Measurements from ENCODE around the gene SASH3.
A peak's percentile ranks its signal among the peaks of the same experiment; 100 is the strongest.
"Not testable (repeated sequence)": the region's sequence is repeated elsewhere in the genome, so short reads cannot be mapped to it uniquely, and the experiment has no call there.

Gene SASH3

DNA sequence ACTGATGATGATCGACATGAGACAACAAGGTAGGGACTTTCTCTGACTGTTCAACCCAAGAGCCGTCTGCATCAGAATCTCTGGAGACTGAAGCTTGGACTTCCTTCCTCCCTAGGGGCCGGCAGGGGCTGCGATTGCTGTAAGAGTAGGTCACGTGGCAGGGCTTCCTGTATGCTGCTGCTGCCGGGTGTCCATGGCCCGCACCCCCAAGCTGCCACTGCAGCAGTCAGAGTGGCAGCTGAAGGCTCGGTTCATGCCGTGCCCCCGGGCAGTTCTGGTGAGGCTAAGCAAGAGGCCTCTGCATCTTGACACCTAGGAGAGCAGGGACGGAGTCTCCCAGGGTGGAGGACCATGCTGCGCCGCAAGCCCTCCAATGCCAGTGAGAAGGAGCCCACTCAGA lies at the start of gene SASH3:
TSS of gene SASH3 (plus strand) at position 203 of the 400 bp plus-strand sequence. CDS start at position 352, 149 bp downstream.
- peak within 1 kb of the TSS; percentile 87 for H3K4me3 Mint-ChIP-seq
- H3K27ac Mint-ChIP-seq, result peak within 1 kb of the TSS; percentile 91
- no peaks in the 10 kb centered on the region for H3K9me3 Mint-ChIP-seq
- H3K4me1 Mint-ChIP-seq (ENCODE audit: low read depth), result peaks cover 50% of the 10 kb centered on the region
- peaks cover 46% of the 10 kb centered on the region for H3K36me3 Mint-ChIP-seq (ENCODE audit: low read depth)
- peak; percentile 66 for DNase-seq (ENCODE audit: low spot score)
- no peaks in the 10 kb centered on the region for H3K27me3 Mint-ChIP-seq (ENCODE audit: low read depth)

- H3K9me3 Mint-ChIP-seq, result no peaks in the 10 kb centered on the region
- peaks cover 2% of the 10 kb centered on the region for H3K36me3 Mint-ChIP-seq (ENCODE audit: low read depth)
- DNase-seq (ENCODE audit: low spot score), result no peak
- H3K4me1 Mint-ChIP-seq (ENCODE audit: low read depth), result peaks cover 33% of the 10 kb centered on the region
- peak overlapping the region; percentile 36 for H3K4me3 Mint-ChIP-seq
- H3K27ac Mint-ChIP-seq, result peak overlapping the region; percentile 38
- no peaks in the 10 kb centered on the region for H3K27me3 Mint-ChIP-seq (ENCODE audit: low read depth)
Measured at GRCh38 chrX:129731228-129731627, 48.5 kb upstream of the SASH3 start.

GRCh38 chrX:129732857-129733256 lies 46.9 kb upstream of the SASH3 start:
- no peak overlapping the region for H3K27ac Mint-ChIP-seq
- H3K4me1 Mint-ChIP-seq (ENCODE audit: low read depth), result peaks cover 36% of the 10 kb centered on the region
- H3K9me3 Mint-ChIP-seq, result no peaks in the 10 kb centered on the region
- no peaks in the 10 kb centered on the region for H3K27me3 Mint-ChIP-seq (ENCODE audit: low read depth)
- no peak for DNase-seq (ENCODE audit: low spot score)
- H3K36me3 Mint-ChIP-seq (ENCODE audit: low read depth), result peaks cover 2% of the 10 kb centered on the region
- no peak overlapping the region for H3K4me3 Mint-ChIP-seq

DNA sequence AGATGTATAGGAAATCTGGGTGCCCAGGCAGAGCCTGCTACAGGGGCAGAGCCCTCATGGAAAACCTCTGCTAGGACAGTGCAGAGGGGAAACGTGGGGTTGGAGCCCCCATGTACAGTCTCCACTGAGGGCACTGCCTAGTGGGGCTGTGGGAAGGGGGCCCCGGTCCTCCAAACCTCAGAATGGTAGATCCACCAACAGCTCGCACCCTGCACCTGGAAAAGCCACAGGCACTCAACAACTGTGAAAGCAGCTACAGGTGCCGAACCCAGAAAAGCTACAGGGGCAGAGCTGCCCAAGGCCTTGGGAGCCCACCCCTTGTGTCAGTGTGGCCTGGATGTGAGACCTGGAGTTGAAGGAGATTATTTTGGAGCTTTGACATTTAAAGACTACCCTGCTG lies 46.4 kb upstream of the SASH3 start:
- Mint-ChIP-seq H3K4me1 (ENCODE audit: low read depth) (peaks cover 40% of the 10 kb centered on the region), H3K36me3 (ENCODE audit: low read depth) (peaks cover 2% of the 10 kb centered on the region), H3K4me3 (no peak overlapping the region), H3K27me3 (ENCODE audit: low read depth) (no peaks in the 10 kb centered on the region), H3K9me3 (no peaks in the 10 kb centered on the region), H3K27ac (no peak overlapping the region)
- DNase-seq (ENCODE audit: low spot score), result no peak

DNA sequence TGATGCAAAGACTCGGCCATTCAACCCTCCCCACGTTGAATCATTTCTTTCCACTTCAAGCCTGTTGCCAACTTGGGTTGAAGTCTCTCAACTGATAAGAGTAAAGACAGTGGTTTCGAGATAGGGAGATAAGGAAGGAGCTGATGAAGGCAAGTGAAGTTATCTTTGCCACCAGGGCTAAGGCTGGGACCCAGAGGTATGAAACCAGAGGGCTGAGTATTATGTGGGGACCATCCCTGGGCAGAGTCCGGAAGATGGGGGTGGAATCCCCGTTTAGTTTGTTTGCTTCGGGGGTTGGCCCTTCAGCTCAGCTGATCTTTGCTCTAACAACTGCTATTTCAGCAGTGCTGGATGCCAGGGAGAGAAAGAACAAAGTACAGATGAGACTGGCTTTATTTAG lies 43.3 kb upstream of the SASH3 start:
- no peaks in the 10 kb centered on the region for H3K9me3 Mint-ChIP-seq
- no peaks in the 10 kb centered on the region for H3K36me3 Mint-ChIP-seq (ENCODE audit: low read depth)
- H3K27me3 Mint-ChIP-seq (ENCODE audit: low read depth), result no peaks in the 10 kb centered on the region
- peak overlapping the region; percentile 28 for H3K27ac Mint-ChIP-seq
- H3K4me3 Mint-ChIP-seq, result peak overlapping the region; percentile 65
- DNase-seq (ENCODE audit: low spot score), result peak; percentile 60
- peaks cover 36% of the 10 kb centered on the region for H3K4me1 Mint-ChIP-seq (ENCODE audit: low read depth)

GRCh38 chrX:129737916-129738315 lies 41.8 kb upstream of the SASH3 start:
- peaks cover 41% of the 10 kb centered on the region for H3K4me1 Mint-ChIP-seq (ENCODE audit: low read depth)
- DNase-seq (ENCODE audit: low spot score), result peak; percentile 10
- peak overlapping the region; percentile 38 for H3K27ac Mint-ChIP-seq
- no peaks in the 10 kb centered on the region for H3K36me3 Mint-ChIP-seq (ENCODE audit: low read depth)
- H3K4me3 Mint-ChIP-seq, result no peak overlapping the region
- H3K9me3 Mint-ChIP-seq, result no peaks in the 10 kb centered on the region
- H3K27me3 Mint-ChIP-seq (ENCODE audit: low read depth), result no peaks in the 10 kb centered on the region

GRCh38 chrX:129738466-129739308 lies 41.1 kb upstream of the SASH3 start, which contains the start of gene XPNPEP2:
Gene XPNPEP2, plus strand, starts transcription at chrX:129738979. Its CDS starts 235 bp downstream, at chrX:129739214.
- peak within 1 kb of the TSS; percentile 38 for H3K27ac Mint-ChIP-seq
- no peak within 1 kb of the TSS for H3K4me3 Mint-ChIP-seq
- no peak for DNase-seq (ENCODE audit: low spot score)
- no peaks in the 10 kb centered on the region for H3K9me3 Mint-ChIP-seq
- no peaks in the 10 kb centered on the region for H3K36me3 Mint-ChIP-seq (ENCODE audit: low read depth)
- H3K27me3 Mint-ChIP-seq (ENCODE audit: low read depth), result no peaks in the 10 kb centered on the region
- peaks cover 45% of the 10 kb centered on the region for H3K4me1 Mint-ChIP-seq (ENCODE audit: low read depth)

DNA sequence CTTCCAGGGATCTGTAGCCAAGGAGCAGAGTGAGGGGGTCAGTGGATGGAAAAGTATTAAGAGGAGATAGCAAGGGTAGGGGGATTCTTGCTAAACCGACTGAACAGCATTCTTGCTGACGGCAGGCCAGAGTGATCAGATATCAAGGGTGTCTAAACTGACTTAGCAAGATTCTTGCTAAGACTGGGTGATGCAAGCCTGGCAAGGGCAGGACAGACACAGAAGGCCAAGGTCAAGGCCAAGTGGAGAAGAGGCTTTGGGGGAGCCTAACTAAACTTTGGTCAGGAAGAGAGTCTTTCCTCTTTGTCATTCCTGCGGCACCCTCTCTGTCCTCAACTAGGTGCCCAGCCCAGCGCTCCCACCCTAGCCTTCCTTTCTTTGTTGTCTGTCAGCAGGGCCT lies 40.2 kb upstream of the SASH3 start:
- H3K36me3 Mint-ChIP-seq (ENCODE audit: low read depth), result no peaks in the 10 kb centered on the region
- no peak overlapping the region for H3K27ac Mint-ChIP-seq
- no peaks in the 10 kb centered on the region for H3K27me3 Mint-ChIP-seq (ENCODE audit: low read depth)
- peaks cover 51% of the 10 kb centered on the region for H3K4me1 Mint-ChIP-seq (ENCODE audit: low read depth)
- H3K4me3 Mint-ChIP-seq, result no peak overlapping the region
- no peaks in the 10 kb centered on the region for H3K9me3 Mint-ChIP-seq
- no peak for DNase-seq (ENCODE audit: low spot score)

DNA sequence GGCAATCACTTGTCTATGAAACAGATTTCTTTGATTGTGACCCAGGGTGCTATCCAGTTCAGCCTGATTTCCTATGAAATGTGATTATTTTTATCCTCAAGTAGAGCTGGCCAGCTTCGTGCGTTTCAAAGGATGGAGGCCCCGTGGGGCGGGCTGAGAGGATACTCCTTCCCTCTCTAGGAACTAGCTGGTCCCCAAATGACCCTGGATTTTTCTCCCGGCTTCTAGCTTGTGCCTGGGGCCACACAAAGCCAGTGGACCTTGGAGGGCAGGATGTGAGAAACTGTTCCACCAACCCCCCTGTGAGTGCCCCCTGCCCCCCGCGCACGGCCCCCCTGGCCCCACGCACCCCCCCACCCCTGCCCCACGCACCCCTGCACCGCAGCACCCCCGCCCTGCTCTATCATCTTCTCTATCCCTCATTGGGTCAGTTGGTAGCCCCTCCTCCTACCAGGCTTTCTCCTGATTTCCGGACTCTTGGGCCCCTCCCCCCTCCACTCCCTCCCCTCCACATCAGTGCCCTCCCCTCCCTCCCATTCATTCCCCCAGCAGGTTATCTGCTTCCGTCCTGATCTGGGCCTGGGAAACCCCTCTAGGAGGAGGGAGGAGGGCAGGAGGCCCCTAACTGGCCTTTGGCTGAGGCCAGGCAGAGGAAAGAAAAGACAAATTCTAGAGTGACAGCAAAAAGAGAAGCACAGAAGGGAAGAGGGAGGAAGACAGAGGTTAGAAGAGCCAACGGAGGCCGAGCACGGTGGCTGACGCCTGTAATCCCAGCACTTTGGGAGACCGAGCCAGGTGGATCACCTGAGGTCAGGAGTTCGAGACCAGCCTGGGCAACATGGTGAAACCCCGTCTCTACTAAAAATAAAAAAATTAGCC lies 37.6 kb upstream of the SASH3 start:
- Mint-ChIP-seq H3K9me3 (no peaks in the 10 kb centered on the region), H3K27ac (peak overlapping the region; percentile 85), H3K27me3 (ENCODE audit: low read depth) (no peaks in the 10 kb centered on the region), H3K36me3 (ENCODE audit: low read depth) (no peaks in the 10 kb centered on the region), H3K4me3 (peak overlapping the region; percentile 59), H3K4me1 (ENCODE audit: low read depth) (peaks cover 54% of the 10 kb centered on the region)
- no peak for DNase-seq (ENCODE audit: low spot score)

- not testable (repeated sequence) for H3K36me3 Mint-ChIP-seq (ENCODE audit: low read depth); H3K27me3 Mint-ChIP-seq (ENCODE audit: low read depth); H3K9me3 Mint-ChIP-seq; DNase-seq (ENCODE audit: low spot score)
- H3K4me3 Mint-ChIP-seq, result peak overlapping the region; percentile 59
- peak overlapping the region; percentile 85 for H3K27ac Mint-ChIP-seq
- H3K4me1 Mint-ChIP-seq (ENCODE audit: low read depth), result peaks cover 50% of the 10 kb centered on the region
Measured at GRCh38 chrX:129742759-129743152, 37.0 kb upstream of the SASH3 start.

DNA sequence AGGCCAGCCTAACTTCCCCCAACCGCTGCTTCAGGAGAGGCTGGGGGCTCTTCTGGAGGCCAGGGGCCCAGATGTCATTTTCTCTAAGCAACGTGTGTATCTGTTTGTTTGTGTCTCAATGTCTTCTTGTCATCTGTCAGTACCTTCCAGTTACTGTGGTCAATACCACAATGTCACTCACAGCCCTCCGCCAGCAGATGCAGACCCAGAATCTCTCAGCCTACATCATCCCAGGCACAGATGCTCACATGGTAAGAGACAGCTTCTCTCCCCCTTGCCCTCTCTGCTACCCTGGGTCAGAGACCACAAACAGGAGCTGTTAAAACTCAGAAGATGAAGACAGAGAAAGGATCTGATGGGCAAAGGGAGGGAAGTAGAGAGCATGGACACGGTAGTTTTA lies 35.9 kb upstream of the SASH3 start:
- Mint-ChIP-seq H3K27me3 (ENCODE audit: low read depth) (peaks cover 2% of the 10 kb centered on the region), H3K27ac (peak overlapping the region; percentile 83), H3K9me3 (no peaks in the 10 kb centered on the region), H3K36me3 (ENCODE audit: low read depth) (no peaks in the 10 kb centered on the region), H3K4me3 (peak overlapping the region; percentile 62), H3K4me1 (ENCODE audit: low read depth) (peaks cover 43% of the 10 kb centered on the region)
- DNase-seq (ENCODE audit: low spot score), result no peak

DNA sequence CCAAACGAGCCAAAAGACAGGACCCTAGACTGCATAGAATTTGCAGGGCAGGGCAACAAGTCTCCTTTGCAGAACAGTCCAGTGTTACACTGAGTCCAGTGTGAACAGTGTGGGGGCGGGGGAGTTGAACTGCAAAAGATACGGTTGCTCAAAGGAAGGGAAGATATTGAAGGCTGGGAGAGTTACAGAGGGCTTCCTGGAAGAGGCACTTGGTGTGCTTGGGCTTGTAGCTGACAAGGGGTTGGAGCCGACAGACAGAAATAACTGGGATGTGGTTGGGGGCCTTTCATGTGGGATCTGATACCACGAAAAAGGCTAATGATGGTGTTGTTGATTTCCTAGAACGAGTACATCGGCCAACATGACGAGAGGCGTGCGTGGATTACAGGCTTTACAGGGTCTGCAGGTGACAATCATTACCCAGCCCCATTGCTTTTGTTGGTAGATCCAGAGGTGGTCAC lies 34.9 kb upstream of the SASH3 start:
- Mint-ChIP-seq H3K27ac (peak overlapping the region; percentile 67), H3K27me3 (ENCODE audit: low read depth) (peaks cover 2% of the 10 kb centered on the region), H3K4me3 (peak overlapping the region; percentile 69), H3K36me3 (ENCODE audit: low read depth) (no peaks in the 10 kb centered on the region), H3K4me1 (ENCODE audit: low read depth) (peaks cover 39% of the 10 kb centered on the region), H3K9me3 (no peaks in the 10 kb centered on the region)
- no peak for DNase-seq (ENCODE audit: low spot score)

DNA sequence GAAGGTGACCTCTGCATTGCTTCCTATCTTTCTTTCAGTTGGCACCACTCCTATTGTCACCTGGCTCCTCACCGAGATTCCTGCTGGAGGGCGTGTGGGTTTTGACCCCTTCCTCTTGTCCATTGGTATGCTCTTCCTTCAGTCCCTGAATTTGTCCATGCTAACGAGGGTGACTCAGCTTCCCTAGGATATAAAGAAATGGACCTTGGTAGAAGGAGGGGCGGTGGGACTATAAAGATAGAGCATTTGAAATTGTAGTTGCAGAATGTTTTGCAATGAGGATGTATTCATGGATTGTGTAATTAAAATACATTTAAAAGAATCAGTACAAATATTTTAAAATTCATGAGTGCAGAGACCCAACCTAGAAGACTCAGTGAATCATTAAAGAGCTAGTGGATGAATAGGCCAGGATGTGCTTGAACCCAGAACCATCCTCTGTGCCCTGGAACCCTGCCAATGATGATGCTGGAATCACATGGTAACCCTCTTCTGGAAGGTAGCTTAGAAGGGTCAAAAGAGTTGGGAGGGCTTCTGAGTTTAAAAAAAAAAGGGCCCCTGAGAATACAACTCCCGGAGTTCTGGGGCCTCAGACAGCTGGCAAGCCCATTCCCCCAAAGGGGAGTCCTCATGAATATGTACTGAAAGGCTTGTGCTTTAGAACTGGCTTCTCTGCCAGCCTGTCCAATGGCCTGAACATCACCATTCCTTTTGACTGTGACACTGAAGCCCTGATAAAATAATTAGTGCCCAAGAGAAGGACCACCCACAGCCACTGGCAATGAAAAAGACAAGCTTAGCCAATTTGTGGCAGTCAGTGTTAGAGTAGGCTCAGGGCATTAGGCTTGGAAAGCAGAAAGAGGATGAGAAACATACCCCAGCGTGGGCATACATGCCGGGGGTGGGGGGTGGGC lies 32.9 kb upstream of the SASH3 start:
- H3K4me3 Mint-ChIP-seq, result no peak overlapping the region
- no peaks in the 10 kb centered on the region for H3K9me3 Mint-ChIP-seq

More for the DNA sequence above, 32.9 kb upstream of the SASH3 start:
- Mint-ChIP-seq H3K27me3 (ENCODE audit: low read depth) (peaks cover 2% of the 10 kb centered on the region), H3K4me1 (ENCODE audit: low read depth) (peaks cover 38% of the 10 kb centered on the region), H3K36me3 (ENCODE audit: low read depth) (no peaks in the 10 kb centered on the region), H3K27ac (no peak overlapping the region)
- no peak for DNase-seq (ENCODE audit: low spot score)

Data from T-helper 2 cell treated with Interferon-gamma antibody and Interleukin-4, amounts not matched to agents 5 μg/mL and 100 μg/mL, for 36 hours (primary cell).